ENCODE measurements around the gene ZNHIT2. TPM values are rescaled to one million over a fixed set of nuclear protein-coding genes. Genes with fewer than 3 reads are reported as not detected.

ZNHIT2 gene
- total and polyA plus RNA-seq, 2 experiments from 2014 or later = 17.7 to 18.1 TPM

GRCh38 chr11:65136515-65137096 is 19.1 kb upstream of the ZNHIT2 start (continued):
- TF ChIP-seq ZNF462 (CRISPR knock-in tag; IDR thresholded peaks at IDR 0.05) (no peak), ZNF114 (CRISPR knock-in tag; IDR thresholded peaks at IDR 0.05) (no peak), STAT1 (IDR thresholded peaks at IDR 0.05; ENCODE audit: unreplicated experiment) (no peak)

DNA sequence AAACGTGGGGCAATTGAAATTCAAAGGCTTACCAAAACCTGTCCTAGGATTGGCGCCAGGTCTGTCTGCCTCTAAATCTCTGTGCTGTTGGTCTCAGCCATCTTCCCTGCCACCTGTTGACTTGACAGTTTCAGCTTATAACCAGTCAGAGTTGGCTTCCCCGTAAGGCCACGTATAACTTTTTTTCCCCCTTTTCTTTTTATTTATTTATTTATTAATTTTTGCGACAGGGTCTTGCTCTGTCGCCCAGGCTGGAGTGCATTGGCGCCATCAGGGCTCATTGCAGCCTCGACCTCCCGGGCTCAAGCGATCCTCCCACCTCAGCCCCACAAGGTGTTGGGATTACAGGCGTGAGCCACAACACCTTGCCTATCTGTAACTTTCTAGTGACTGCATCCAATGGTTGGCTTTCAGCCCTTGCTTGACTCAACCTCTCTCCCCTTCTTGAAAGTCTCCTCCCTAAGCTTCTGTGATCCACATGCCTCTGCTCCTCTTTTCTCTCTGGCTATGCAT is 18.2 kb upstream of the ZNHIT2 start:
- H3K27ac ChIP-seq (ENCODE audit: low read depth) = peak overlapping the region; percentile 61
- Mint-ChIP-seq H3K4me3 (peak overlapping the region; percentile 97), H3K9me3 (no peaks in the 10 kb centered on the region), H3K27ac (peak overlapping the region; percentile 100), H3K4me1 (peaks cover 19% of the 10 kb centered on the region), H3K36me3 (ENCODE audit: low read depth) (peaks cover 11% of the 10 kb centered on the region), H3K27me3 (ENCODE audit: insufficient read depth, low read depth, poor library complexity) (peaks cover 19% of the 10 kb centered on the region)
- no peaks in the 10 kb centered on the region for H3K36me3 ChIP-seq (ENCODE audit: insufficient read depth)
- H3K79me2 ChIP-seq (replicated peaks; ENCODE audit: insufficient read depth) = peaks cover 19% of the 10 kb centered on the region
- ATAC-seq (no peak), DNase-seq (ENCODE audit: low spot score) (no peak)
- no peaks in the 10 kb centered on the region for H3K9me2 ChIP-seq (ENCODE audit: insufficient read depth)
- H3K4me2 ChIP-seq = peak overlapping the region; percentile 77
- no peak overlapping the region for H2AFZ ChIP-seq
- TF ChIP-seq ZNF114 (CRISPR knock-in tag; IDR thresholded peaks at IDR 0.05) = no peak
- TF ChIP-seq CTCF (conservative IDR thresholded peaks at IDR 0.05; ENCODE audit: low read depth in 2 of 2) = no peak
- TF ChIP-seq NANOG (IDR thresholded peaks at IDR 0.05; ENCODE audit: borderline replicate concordance) = no peak
- TF ChIP-seq POLR2AphosphoS5 (IDR thresholded peaks at IDR 0.05; ENCODE audit: low read depth) = no peak
- TF ChIP-seq ZNF462 (CRISPR knock-in tag; IDR thresholded peaks at IDR 0.05) = no peak
- no peak for TF ChIP-seq EZH2 (IDR thresholded peaks at IDR 0.05; ENCODE audit: low read depth, unreplicated experiment)
- H3K4me1 ChIP-seq (ENCODE audit: insufficient read depth) = peaks cover 20% of the 10 kb centered on the region; the same call in 1 of the 2 replicates
- H3K27me3 ChIP-seq (ENCODE audit: insufficient read depth) = no peaks in the 10 kb centered on the region
- no peaks in the 10 kb centered on the region for H4K20me1 ChIP-seq (replicated peaks; ENCODE audit: insufficient read depth)
- peaks cover 5% of the 10 kb centered on the region; the same call in 1 of the 2 replicates for H3F3A ChIP-seq (replicated peaks; ENCODE audit: low read depth)
- H3K4me3 ChIP-seq = peak overlapping the region; percentile 67

Data from GM23338 (cell line).